Gastrocnemius medialis (tissue), 4 donors: ENCODE results near the gene FGFR4. TPM values are rescaled to one million over a fixed set of nuclear protein-coding genes. Genes with fewer than 3 reads are reported as not detected.
A peak's percentile ranks its signal among the peaks of the same experiment; 100 is the strongest.

Experiments
- ATAC-seq, 2 donors: fragments of 150-250 bp; one replicate each; pipeline ENCODE4 v1.9.1; 2016
- DNase-seq, 2 donors: peaks; one replicate each; pipeline ENCODE4 v3.0.0-alpha.2; 2019
- H3K27ac ChIP-seq, 4 donors: fragments of 200-600 bp; sonication (generic); 1 replicate in 1 of 4; 2 replicates in 3 of 4; pipeline ENCODE4 v1.5.1; 2016 to 2018; ENCODE audit warnings: mild to moderate bottlenecking in 2 of 4, moderate library complexity in 1 of 4
- H3K27me3 ChIP-seq, 3 donors: fragments of 200-600 bp; sonication (generic) in 2 of 3; 1 replicate in 1 of 3; 2 replicates in 2 of 3; pipeline versions ENCODE4 v1.5.1 to v1.6.0; 2016 to 2019; ENCODE audit warnings: mild to moderate bottlenecking in 1 of 3, moderate library complexity in 1 of 3
- H3K36me3 ChIP-seq, 2 donors: fragments of 200-600 bp; sonication (generic) in 1 of 2; one replicate each; pipeline ENCODE4 v1.5.1; 2017 to 2018
- H3K4me1 ChIP-seq, 2 donors: fragments of 200-600 bp; sonication (generic) in 1 of 2; one replicate each; pipeline ENCODE4 v1.5.1; 2016 to 2017; ENCODE audit warnings: mild to moderate bottlenecking in 2 of 2
- H3K4me3 ChIP-seq, 4 donors: fragments of 200-600 bp; sonication (generic) in 3 of 4; 1 replicate in 1 of 4; 2 replicates in 3 of 4; pipeline ENCODE4 v1.5.1; 2016 to 2019; ENCODE audit warnings: mild to moderate bottlenecking in 2 of 4
- H3K9me3 ChIP-seq, 3 donors: fragments of 200-600 bp; sonication (generic) in 2 of 3; 1 replicate in 1 of 3; 2 replicates in 2 of 3; pipeline ENCODE4 v1.5.1; 2016 to 2019
- CTCF ChIP-seq, 5 experiments: fragments of 450-650 bp in 3 of 5; fragments of 200-600 bp in 2 of 5; sonication (generic) in 2 of 5; IDR thresholded peaks in 4 of 5; conservative IDR thresholded peaks in 1 of 5; 1 replicate in 4 of 5; 2 replicates in 1 of 5; pipeline ENCODE4 v1.5.1; 2016 to 2019; ENCODE audit warnings: antibody characterized with exemption in 5 of 5, mild to moderate bottlenecking in 3 of 5, moderate library complexity in 3 of 5
- POLR2A ChIP-seq, 2 donors: fragments of 450-650 bp; IDR thresholded peaks; one replicate each; pipeline ENCODE4 v1.6.1; 2017; ENCODE audit warnings: antibody characterized with exemption in 2 of 2, mild to moderate bottlenecking in 2 of 2, moderate library complexity in 2 of 2
- in situ Hi-C, 4 donors: fragments of 200-750 bp; cut with MboI; loops; one replicate each; pipeline versions ENCODE4 v1.15.0 to v1.8.0; 2017; ENCODE audit warnings: low sequenced_read_pairs in 4 of 4
- intact Hi-C: fragments of 100-400 bp; cut with DNase I; formaldehyde crosslinking; loops from one replicate; pipeline ENCODE4 v1.15.1; 2023; ENCODE audit warnings: low total_unique reads
- total RNA-seq, 4 donors: library from RNA; depleted of rRNA; stranded (reverse); fragments of >200 nt; gene quantifications; one replicate each; pipeline versions ENCODE4 v1.1.0 to v1.2.3, GENCODE V29; 2016

FGFR4 gene
- total RNA-seq, 4 donors from 2014 or later, result 0.56 to 5.0 (median 2.5) TPM

DNA sequence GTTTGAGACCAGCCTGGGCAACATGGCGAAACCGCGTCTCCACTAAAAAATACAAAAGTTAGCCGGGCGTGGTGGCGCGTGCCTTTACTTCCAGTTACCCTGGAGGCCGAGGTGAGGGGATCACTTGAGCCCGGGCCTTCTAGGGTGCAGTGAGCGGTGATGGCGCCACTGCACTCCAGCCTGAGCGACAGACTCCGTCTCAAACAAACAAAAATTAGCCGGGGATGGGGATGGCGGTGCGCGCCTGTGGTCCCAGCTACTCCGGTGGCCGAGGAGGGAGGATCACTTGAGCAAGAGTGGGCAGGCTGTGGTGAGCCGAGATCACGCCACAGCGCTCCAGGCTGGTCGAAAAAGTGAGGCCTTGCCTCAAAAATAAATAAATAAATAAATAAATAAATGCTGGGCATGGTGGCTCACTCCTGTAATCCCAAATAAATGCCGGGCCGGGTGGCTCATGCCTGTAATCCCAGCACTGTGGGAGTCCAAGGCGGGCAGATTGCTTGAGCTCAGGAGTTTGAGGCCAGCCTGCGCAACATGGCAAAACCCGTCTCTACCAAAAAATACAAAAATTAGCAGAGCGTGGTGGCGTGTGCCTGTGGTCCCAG, 30.8 kb downstream of the FGFR4 start:
- no peaks in the 10 kb centered on the region for H3K36me3 ChIP-seq
- DNase-seq (no peak), ATAC-seq (no peak)
- H3K27me3 ChIP-seq, result no peaks in the 10 kb centered on the region
- peak overlapping the region in 3 of 4 donors; percentile 64 to 76 (median 75) for H3K27ac ChIP-seq
- H3K4me1 ChIP-seq, result peaks cover 7 to 10% of the 10 kb centered on the region in 2 donors
- H3K4me3 ChIP-seq, result peak overlapping the region in 1 of 4 donors; percentile 50
- no peaks in the 10 kb centered on the region for H3K9me3 ChIP-seq
- TF ChIP-seq CTCF (IDR thresholded peaks at IDR 0.05 in 4 of 5, conservative IDR thresholded peaks at IDR 0.05 in 1 of 5), result no peak
- no peak for TF ChIP-seq POLR2A (IDR thresholded peaks at IDR 0.05)
- intact Hi-C loops, result loop anchor here (1.0 to 10.0 kb wide), 2 partner anchors 16 to 337 kb away; partner anchors contain the start of gene NSD1
- in situ Hi-C loops, result loop anchor here in 2 of 4 donors (25.0 kb wide), 2 partner anchors 145 to 455 kb away; no protein-coding TSS in a partner anchor

DNA sequence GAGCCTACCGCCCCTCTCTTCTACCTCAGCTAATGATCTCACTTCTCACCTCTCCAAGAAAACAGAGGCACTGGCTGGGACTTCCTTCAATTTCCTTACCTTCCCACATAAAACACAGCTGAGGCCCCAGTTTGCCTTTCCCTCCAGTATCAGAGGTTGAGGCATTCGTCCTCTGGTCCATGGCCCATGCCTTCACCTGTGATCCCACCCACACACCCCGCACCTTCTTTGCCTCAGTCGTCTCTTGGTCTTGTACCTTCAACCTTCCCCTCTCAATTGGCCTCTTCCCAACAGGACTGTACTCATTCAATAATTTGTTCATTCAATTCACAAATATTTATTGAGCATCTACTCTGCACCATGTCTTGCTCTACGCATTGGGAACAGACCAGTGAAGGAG, 35.9 kb downstream of the FGFR4 start:
- Histone ChIP-seq H3K9me3 (no peaks in the 10 kb centered on the region), H3K36me3 (no peaks in the 10 kb centered on the region), H3K27me3 (no peaks in the 10 kb centered on the region), H3K27ac (no peak overlapping the region), H3K4me3 (no peak overlapping the region), H3K4me1 (no peaks in the 10 kb centered on the region)
- no peak for DNase-seq
- ATAC-seq, result no peak
- intact Hi-C loops, result no loop called here
- TF ChIP-seq CTCF (IDR thresholded peaks at IDR 0.05 in 4 of 5, conservative IDR thresholded peaks at IDR 0.05 in 1 of 5) (no peak), POLR2A (IDR thresholded peaks at IDR 0.05) (no peak)
- in situ Hi-C loops, result loop anchor here in 3 of 4 donors (10.0 to 25.0 kb wide), 3 partner anchors 140 to 460 kb away; partner anchors contain the start of genes PRELID1 (in 1 of the 3) and RAB24 (in 1 of the 3)

GRCh38 chr5:177123789-177124485, 37.2 kb downstream of the FGFR4 start:
- Histone ChIP-seq H3K4me1 (no peaks in the 10 kb centered on the region), H3K4me3 (no peak overlapping the region), H3K36me3 (no peaks in the 10 kb centered on the region), H3K9me3 (no peaks in the 10 kb centered on the region), H3K27ac (no peak overlapping the region), H3K27me3 (no peaks in the 10 kb centered on the region)
- no peak for ATAC-seq
- no peak for DNase-seq
- TF ChIP-seq CTCF (IDR thresholded peaks at IDR 0.05 in 4 of 5, conservative IDR thresholded peaks at IDR 0.05 in 1 of 5) (no peak), POLR2A (IDR thresholded peaks at IDR 0.05) (no peak)
- in situ Hi-C loops (loop anchor here in 3 of 4 donors (10.0 to 25.0 kb wide), 3 partner anchors 138 to 462 kb away; partner anchors contain the start of genes PRELID1 (in 1 of the 3) and RAB24 (in 1 of the 3)), intact Hi-C loops (no loop called here)

DNA sequence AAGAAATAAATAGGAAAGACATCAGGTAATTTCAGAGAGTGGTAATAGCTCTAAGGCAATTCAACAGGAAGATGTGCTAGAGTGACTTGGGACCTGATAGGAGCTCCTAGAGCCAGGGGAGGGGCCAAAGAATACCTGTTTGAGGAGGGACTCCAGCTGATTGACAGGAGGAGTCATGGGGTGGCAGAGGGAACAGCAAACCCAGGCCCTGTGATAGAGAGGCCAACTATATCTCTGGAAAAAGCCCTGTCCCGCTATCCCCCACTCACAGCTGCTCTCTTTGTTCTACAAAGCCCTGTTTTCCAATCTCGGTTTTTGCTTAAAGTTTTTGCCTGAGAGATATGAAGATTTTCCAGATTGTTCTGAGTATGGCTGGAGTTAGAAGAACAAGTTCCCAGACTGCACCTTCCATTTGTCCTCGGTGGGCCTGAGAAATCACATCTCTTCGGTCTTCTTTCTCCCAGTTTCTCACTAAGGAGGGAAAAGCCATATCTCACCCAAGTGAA, 37.8 kb downstream of the FGFR4 start:
- H3K9me3 ChIP-seq, result no peaks in the 10 kb centered on the region
- DNase-seq, result no peak

More for the DNA sequence above, 37.8 kb downstream of the FGFR4 start:
- ATAC-seq, result no peak
- Histone ChIP-seq H3K36me3 (no peaks in the 10 kb centered on the region), H3K4me1 (no peaks in the 10 kb centered on the region), H3K27me3 (no peaks in the 10 kb centered on the region), H3K27ac (no peak overlapping the region), H3K4me3 (no peak overlapping the region)
- TF ChIP-seq POLR2A (IDR thresholded peaks at IDR 0.05) (no peak), CTCF (IDR thresholded peaks at IDR 0.05 in 4 of 5, conservative IDR thresholded peaks at IDR 0.05 in 1 of 5) (no peak)
- intact Hi-C loops, result no loop called here
- in situ Hi-C loops, result loop anchor here in 3 of 4 donors (10.0 to 25.0 kb wide), 3 partner anchors 138 to 462 kb away; partner anchors contain the start of genes PRELID1 (in 1 of the 3) and RAB24 (in 1 of the 3)
